ENCODE results near the gene VSIG1. TPM values are rescaled to one million over a fixed set of nuclear protein-coding genes. Genes with fewer than 3 reads are reported as not detected.

VSIG1 gene
- total and polyA plus RNA-seq, 2 of the 8 experiments (the other 6 are each of a cell fraction or from before 2014, with no cell fraction given), result 2.2 to 2.9 TPM

DNA sequence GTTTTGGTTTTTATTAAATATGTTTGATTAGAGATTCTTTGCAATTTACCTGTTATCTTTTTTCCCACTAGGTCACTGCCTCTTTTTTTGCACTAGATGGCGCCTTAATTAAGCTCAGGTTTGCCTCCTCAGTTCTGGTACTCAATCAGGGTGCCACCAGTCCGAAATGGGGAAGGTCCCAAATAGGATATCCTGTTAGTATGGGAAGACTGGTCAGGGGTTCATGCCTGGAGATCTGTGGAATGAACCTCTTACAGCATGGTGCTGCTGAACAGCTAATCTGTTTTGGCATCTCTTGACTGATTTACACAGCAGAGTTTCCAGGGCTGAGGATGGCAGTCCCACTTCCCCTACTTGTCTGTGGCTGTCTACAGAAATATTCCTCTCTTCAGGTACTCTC lies 24.2 kb upstream of the VSIG1 start (continued):
- TF ChIP-seq, protein P1, sequence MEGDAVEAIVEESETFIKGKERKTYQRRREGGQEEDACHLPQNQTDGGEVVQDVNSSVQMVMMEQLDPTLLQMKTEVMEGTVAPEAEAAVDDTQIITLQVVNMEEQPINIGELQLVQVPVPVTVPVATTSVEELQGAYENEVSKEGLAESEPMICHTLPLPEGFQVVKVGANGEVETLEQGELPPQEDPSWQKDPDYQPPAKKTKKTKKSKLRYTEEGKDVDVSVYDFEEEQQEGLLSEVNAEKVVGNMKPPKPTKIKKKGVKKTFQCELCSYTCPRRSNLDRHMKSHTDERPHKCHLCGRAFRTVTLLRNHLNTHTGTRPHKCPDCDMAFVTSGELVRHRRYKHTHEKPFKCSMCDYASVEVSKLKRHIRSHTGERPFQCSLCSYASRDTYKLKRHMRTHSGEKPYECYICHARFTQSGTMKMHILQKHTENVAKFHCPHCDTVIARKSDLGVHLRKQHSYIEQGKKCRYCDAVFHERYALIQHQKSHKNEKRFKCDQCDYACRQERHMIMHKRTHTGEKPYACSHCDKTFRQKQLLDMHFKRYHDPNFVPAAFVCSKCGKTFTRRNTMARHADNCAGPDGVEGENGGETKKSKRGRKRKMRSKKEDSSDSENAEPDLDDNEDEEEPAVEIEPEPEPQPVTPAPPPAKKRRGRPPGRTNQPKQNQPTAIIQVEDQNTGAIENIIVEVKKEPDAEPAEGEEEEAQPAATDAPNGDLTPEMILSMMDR (IDR thresholded peaks at IDR 0.05; ENCODE audit: control extremely low read depth in 1 of 3, insufficient read depth in 1 of 3, low read depth in 1 of 3, low read length in 3 of 3), result peak in 2 of 3 experiments; percentile 30 to 53; a peak in 3 of 4 replicates
- TF ChIP-seq MAFK (IDR thresholded peaks at IDR 0.05; ENCODE audit: low read depth, low read length), result no peak
- TF ChIP-seq CBX8 (IDR thresholded peaks at IDR 0.05; ENCODE audit: borderline replicate concordance, low read depth, low read length), result no peak
- no peak for TF ChIP-seq POU5F1 (IDR thresholded peaks at IDR 0.05; ENCODE audit: low read depth, low read length)
- TF ChIP-seq SUZ12 (IDR thresholded peaks at IDR 0.05; ENCODE audit: low read length), result no peak
- no peak for TF ChIP-seq NANOG (IDR thresholded peaks at IDR 0.05; ENCODE audit: insufficient read depth, low read depth, low read length, poor library complexity, severe bottlenecking)
- TF ChIP-seq RBBP5 (IDR thresholded peaks at IDR 0.05; ENCODE audit: borderline replicate concordance, low read depth, low read length), result no peak
- TF ChIP-seq TEAD4 (IDR thresholded peaks at IDR 0.05; ENCODE audit: low read depth, low read length), result no peak
